DND-41 (cell line): ENCODE measurements around the gene LYZL1.

Source experiments
- ATAC-seq: fragments of 200-7000 bp; cut with Tn5 transposase; 3 replicates; pipeline ENCODE4 v1.9.1; 2021; ENCODE audit warnings: low read depth; ENCODE audit not compliant: insufficient read depth
- DNase-seq: peaks from one replicate; pipeline ENCODE4 v3.0.0-alpha.2; 2020
- H2AFZ ChIP-seq: 2 replicates; pipeline ENCODE4 v1.6.0; 2012; ENCODE audit warnings: low read depth, low read length
- H3K27ac ChIP-seq: 2 replicates; pipeline ENCODE4 v1.5.1; 2012; ENCODE audit warnings: low read length, inconsistent platforms
- H3K27me3 ChIP-seq: fragments of 200-600 bp; sonication (generic); 2 replicates; pipeline ENCODE4 v1.6.0; 2012; ENCODE audit warnings: low read length, mild to moderate bottlenecking, inconsistent platforms; ENCODE audit not compliant: insufficient read depth, poor library complexity
- H3K36me3 ChIP-seq: 2 replicates; pipeline ENCODE4 v1.5.1; 2012; ENCODE audit warnings: low read length, inconsistent platforms; ENCODE audit not compliant: insufficient read depth
- H3K4me1 ChIP-seq: 2 replicates; pipeline ENCODE4 v1.5.1; 2012; ENCODE audit warnings: mild to moderate bottlenecking, low read length; ENCODE audit not compliant: insufficient read depth
- H3K4me2 ChIP-seq: 2 replicates; pipeline ENCODE4 v1.6.0; 2012; ENCODE audit warnings: mild to moderate bottlenecking, moderate library complexity, low read length, inconsistent platforms; ENCODE audit not compliant: insufficient read depth
- H3K4me3 ChIP-seq, 2 experiments: fragments of 200-600 bp in 1 of 2; shearing (Covaris generic) in 1 of 2; 2 replicates each; pipeline ENCODE4 v1.5.1; 2012 to 2016; ENCODE audit warnings: inconsistent platforms in 2 of 2, low read length in 2 of 2, mild to moderate bottlenecking in 2 of 2, low read depth in 1 of 2, moderate library complexity in 1 of 2
- H3K79me2 ChIP-seq: 2 replicates; pipeline ENCODE4 v1.6.0; 2012; ENCODE audit warnings: low read length, inconsistent platforms; ENCODE audit not compliant: insufficient read depth
- H3K9ac ChIP-seq: 2 replicates; pipeline ENCODE4 v1.6.0; 2012; ENCODE audit warnings: low read depth, mild to moderate bottlenecking, inconsistent platforms, low read length, moderate library complexity
- H3K9me3 ChIP-seq: 2 replicates; pipeline ENCODE4 v1.5.1; 2012; ENCODE audit warnings: low read length, moderate library complexity, mild to moderate bottlenecking, inconsistent platforms; ENCODE audit not compliant: insufficient read depth, severe bottlenecking
- H4K20me1 ChIP-seq: 2 replicates; pipeline ENCODE4 v1.6.0; 2012; ENCODE audit warnings: low read length; ENCODE audit not compliant: insufficient read depth
- CTCF ChIP-seq: IDR thresholded peaks from 2 replicates; pipeline ENCODE4 v1.5.1; 2012; ENCODE audit warnings: borderline replicate concordance, low read length, moderate library complexity, mild to moderate bottlenecking; ENCODE audit not compliant: poor library complexity, severe bottlenecking; ENCODE audit errors: extremely low read depth
- EZH2 ChIP-seq: IDR thresholded peaks from 3 replicates; pipeline ENCODE4 v1.6.1; 2012; ENCODE audit warnings: borderline replicate concordance, low read depth, mild to moderate bottlenecking, moderate library complexity, low read length, inconsistent platforms; ENCODE audit not compliant: severe bottlenecking

Gene LYZL1

GRCh38 chr10:29259498-29259897 lies 29.4 kb upstream of the LYZL1 start:
- ATAC-seq (no peak), DNase-seq (no peak)
- Histone ChIP-seq H3K4me3 (no peak overlapping the region), H3K27ac (no peak overlapping the region), H3K9me3 (no peaks in the 10 kb centered on the region), H3K27me3 (peaks cover 7% of the 10 kb centered on the region), H3K4me1 (no peaks in the 10 kb centered on the region), H3K4me2 (no peak overlapping the region), H2AFZ (no peak overlapping the region), H3K9ac (no peak overlapping the region), H3K79me2 (no peaks in the 10 kb centered on the region), H4K20me1 (no peaks in the 10 kb centered on the region), H3K36me3 (no peaks in the 10 kb centered on the region)
- TF ChIP-seq EZH2, result no peak
- TF ChIP-seq CTCF, result no peak

GRCh38 chr10:29263506-29263905 lies 25.4 kb upstream of the LYZL1 start:
- TF ChIP-seq CTCF (no peak), EZH2 (no peak)
- no peak overlapping the region for H3K27ac ChIP-seq
- no peak for DNase-seq

GRCh38 chr10:29265210-29265768 lies 23.6 kb upstream of the LYZL1 start:
- no peaks in the 10 kb centered on the region for H3K79me2 ChIP-seq
- H3K4me3 ChIP-seq, result no peak overlapping the region
- no peaks in the 10 kb centered on the region for H4K20me1 ChIP-seq
- ATAC-seq (no peak), DNase-seq (no peak)
- no peaks in the 10 kb centered on the region for H3K27me3 ChIP-seq
- no peaks in the 10 kb centered on the region for H3K36me3 ChIP-seq
- no peak overlapping the region for H2AFZ ChIP-seq
- no peaks in the 10 kb centered on the region for H3K9me3 ChIP-seq
- no peak overlapping the region for H3K27ac ChIP-seq
- no peaks in the 10 kb centered on the region for H3K4me1 ChIP-seq
- TF ChIP-seq CTCF (no peak), EZH2 (no peak)
- no peak overlapping the region for H3K9ac ChIP-seq
- no peak overlapping the region for H3K4me2 ChIP-seq

More at GRCh38 chr10:29263506-29263905, 25.4 kb upstream of the LYZL1 start:
- no peak overlapping the region for H3K9ac ChIP-seq
- no peaks in the 10 kb centered on the region for H3K9me3 ChIP-seq
- no peaks in the 10 kb centered on the region for H3K79me2 ChIP-seq
- H3K4me2 ChIP-seq, result no peak overlapping the region
- H3K27me3 ChIP-seq, result no peaks in the 10 kb centered on the region
- H4K20me1 ChIP-seq, result no peaks in the 10 kb centered on the region
- H3K4me3 ChIP-seq, result no peak overlapping the region
- H3K36me3 ChIP-seq, result no peaks in the 10 kb centered on the region
- no peak overlapping the region for H2AFZ ChIP-seq
- no peaks in the 10 kb centered on the region for H3K4me1 ChIP-seq
- no peak for ATAC-seq
